Panc1 (cell line): Measurements from ENCODE around the gene GORAB. TPM values are rescaled to one million over a fixed set of nuclear protein-coding genes. Genes with fewer than 3 reads are reported as not detected.

Experiments used
- ATAC-seq: fragments of 200-7000 bp; cut with Tn5 transposase; 2 replicates; pipeline ENCODE4 v1.9.1; 2020; ENCODE audit warnings: mild to moderate bottlenecking, moderate library complexity
- BruUV-seq: library from RNA; stranded (reverse); fragments of 400-500 nt; replicated peaks from 2 replicates; lab custom pipeline; 2021; lab: Mats Ljungman, UMichigan
- CTCF ChIA-PET: fragments of 300-600 bp; sonication (Branson Sonifier 250); formaldehyde crosslinking; loops from one replicate; lab custom pipeline; 2022; ENCODE audit warnings: antibody characterized with exemption; lab: Charles Lee
- POLR2A ChIA-PET: fragments of 300-600 bp; sonication (Branson Sonifier 250); formaldehyde crosslinking; loops from one replicate; lab custom pipeline; 2022; ENCODE audit warnings: antibody characterized with exemption; lab: Charles Lee
- DNase-seq: peaks from one replicate; pipeline ENCODE4 v3.0.0-alpha.2; 2010; ENCODE audit warnings: low read depth, low spot score
- H3K27ac ChIP-seq: 2 replicates; pipeline ENCODE4 v1.5.1; 2011; ENCODE audit warnings: mild to moderate bottlenecking, low read length, inconsistent platforms
- H3K27me3 ChIP-seq: fragments of 200-500 bp; sonication (Bioruptor generic); 2 replicates; pipeline ENCODE4 v1.6.0; 2014; ENCODE audit warnings: low read length, inconsistent platforms; ENCODE audit not compliant: control insufficient read depth, insufficient read depth
- H3K36me3 ChIP-seq: fragments of 200-500 bp; sonication (Bioruptor generic); 2 replicates; pipeline ENCODE4 v1.5.1; 2014; ENCODE audit warnings: inconsistent platforms, mild to moderate bottlenecking, low read length, moderate library complexity; ENCODE audit not compliant: control insufficient read depth, insufficient read depth
- H3K4me1 ChIP-seq: 2 replicates; pipeline ENCODE4 v1.5.1; 2011; ENCODE audit warnings: inconsistent platforms, mild to moderate bottlenecking, low read length, moderate library complexity; ENCODE audit not compliant: control insufficient read depth, insufficient read depth
- H3K4me3 ChIP-seq, 2 experiments: 2 replicates each; pipeline ENCODE4 v1.5.1; 2011 to 2012; ENCODE audit warnings: low read depth in 2 of 2, low read length in 2 of 2, mild to moderate bottlenecking in 2 of 2, inconsistent platforms in 1 of 2, moderate library complexity in 1 of 2
- H3K9me3 ChIP-seq: fragments of 200-500 bp; sonication (Bioruptor generic); 2 replicates; pipeline ENCODE4 v1.5.1; 2014; ENCODE audit warnings: low read depth, mild to moderate bottlenecking, inconsistent platforms, low read length, moderate library complexity; ENCODE audit not compliant: control insufficient read depth, insufficient read depth
- POLR2AphosphoS5 ChIP-seq: IDR thresholded peaks from 2 replicates; pipeline ENCODE4 v1.6.1; 2012; ENCODE audit warnings: mild to moderate bottlenecking, low read depth, low read length, moderate library complexity
- SIN3A ChIP-seq: IDR thresholded peaks from 2 replicates; pipeline ENCODE4 v1.6.1; 2012; ENCODE audit warnings: low read depth, mild to moderate bottlenecking, low read length, moderate library complexity, borderline replicate concordance; ENCODE audit not compliant: insufficient read depth
- TCF7L2 ChIP-seq: IDR thresholded peaks from 2 replicates; pipeline ENCODE4 v1.6.1; 2011; ENCODE audit warnings: mild to moderate bottlenecking, low read depth, low read length, inconsistent platforms
- in situ Hi-C: cut with HindIII; loops from 2 replicates; pipeline ENCODE4 v1.10.0; 2016; ENCODE audit warnings: low sequenced_read_pairs, low pct_unique_long_range_greater_than_20kb
- intact Hi-C: fragments of 100-400 bp; cut with micrococcal nuclease; formaldehyde crosslinking; loops from one replicate; pipeline ENCODE4 v1.10.0; 2022; ENCODE audit not compliant: unreplicated experiment
- total RNA-seq: library from RNA; stranded (reverse); gene quantifications from one replicate; pipeline ENCODE4 v1.2.1, GENCODE V29; 2021; ENCODE audit not compliant: unreplicated experiment
- TF ChIP-seq, protein P1 (sequence below), 2 experiments: IDR thresholded peaks; 2 replicates each; pipeline ENCODE4 v1.6.1; 2011 to 2012; ENCODE audit warnings: low read depth in 2 of 2, control low read depth in 1 of 2, low read length in 1 of 2, mild to moderate bottlenecking in 1 of 2, moderate library complexity in 1 of 2; ENCODE audit not compliant: insufficient read depth in 1 of 2
- TF ChIP-seq, protein P2 (sequence below): fragments of 450-650 bp; IDR thresholded peaks from 2 replicates; pipeline ENCODE4 v1.5.1; 2017; ENCODE audit warnings: mild to moderate bottlenecking

GORAB gene
- total RNA-seq, 1 experiment from 2014 or later, result 8.1 TPM

DNA sequence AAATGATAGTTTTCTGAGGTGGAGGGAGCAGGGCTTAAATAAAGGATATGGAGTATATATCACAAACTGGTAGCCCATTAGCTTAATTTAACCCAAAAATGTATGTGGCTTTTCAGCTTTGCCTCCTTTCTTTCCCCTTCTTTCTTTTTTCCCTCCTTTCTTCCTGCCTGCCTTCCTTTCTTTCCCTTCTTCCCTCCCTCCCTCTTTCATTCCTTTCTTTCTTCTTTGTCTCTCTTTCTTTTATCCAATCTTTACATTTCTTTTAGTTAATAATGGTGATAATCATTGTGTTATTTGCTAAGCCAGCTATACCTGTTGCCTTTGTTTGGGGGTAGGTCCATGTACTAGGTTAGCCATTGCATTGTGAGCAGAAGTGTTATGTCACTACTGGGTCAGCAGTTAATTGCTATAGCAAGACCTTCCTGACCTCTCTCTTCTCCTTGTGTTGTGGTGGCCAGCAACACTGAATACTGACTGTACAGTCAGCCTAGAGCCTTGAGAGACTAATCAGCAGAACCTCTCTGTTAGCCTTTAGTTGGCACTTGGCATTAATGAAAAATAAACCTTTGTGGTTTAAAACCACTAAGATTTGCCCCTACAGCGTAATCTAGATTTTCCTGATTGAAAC lies 5.1 kb downstream of the GORAB start:
- Histone ChIP-seq H3K27me3 (no peaks in the 10 kb centered on the region), H3K4me1 (peaks cover 9% of the 10 kb centered on the region), H3K36me3 (peaks cover 18% of the 10 kb centered on the region; the same call in 1 of the 2 replicates), H3K9me3 (no peaks in the 10 kb centered on the region), H3K27ac (no peak overlapping the region), H3K4me3 (no peak overlapping the region)
- TF ChIP-seq POLR2AphosphoS5 (no peak), SIN3A (no peak), TCF7L2 (no peak)
- TF ChIP-seq, protein P1, sequence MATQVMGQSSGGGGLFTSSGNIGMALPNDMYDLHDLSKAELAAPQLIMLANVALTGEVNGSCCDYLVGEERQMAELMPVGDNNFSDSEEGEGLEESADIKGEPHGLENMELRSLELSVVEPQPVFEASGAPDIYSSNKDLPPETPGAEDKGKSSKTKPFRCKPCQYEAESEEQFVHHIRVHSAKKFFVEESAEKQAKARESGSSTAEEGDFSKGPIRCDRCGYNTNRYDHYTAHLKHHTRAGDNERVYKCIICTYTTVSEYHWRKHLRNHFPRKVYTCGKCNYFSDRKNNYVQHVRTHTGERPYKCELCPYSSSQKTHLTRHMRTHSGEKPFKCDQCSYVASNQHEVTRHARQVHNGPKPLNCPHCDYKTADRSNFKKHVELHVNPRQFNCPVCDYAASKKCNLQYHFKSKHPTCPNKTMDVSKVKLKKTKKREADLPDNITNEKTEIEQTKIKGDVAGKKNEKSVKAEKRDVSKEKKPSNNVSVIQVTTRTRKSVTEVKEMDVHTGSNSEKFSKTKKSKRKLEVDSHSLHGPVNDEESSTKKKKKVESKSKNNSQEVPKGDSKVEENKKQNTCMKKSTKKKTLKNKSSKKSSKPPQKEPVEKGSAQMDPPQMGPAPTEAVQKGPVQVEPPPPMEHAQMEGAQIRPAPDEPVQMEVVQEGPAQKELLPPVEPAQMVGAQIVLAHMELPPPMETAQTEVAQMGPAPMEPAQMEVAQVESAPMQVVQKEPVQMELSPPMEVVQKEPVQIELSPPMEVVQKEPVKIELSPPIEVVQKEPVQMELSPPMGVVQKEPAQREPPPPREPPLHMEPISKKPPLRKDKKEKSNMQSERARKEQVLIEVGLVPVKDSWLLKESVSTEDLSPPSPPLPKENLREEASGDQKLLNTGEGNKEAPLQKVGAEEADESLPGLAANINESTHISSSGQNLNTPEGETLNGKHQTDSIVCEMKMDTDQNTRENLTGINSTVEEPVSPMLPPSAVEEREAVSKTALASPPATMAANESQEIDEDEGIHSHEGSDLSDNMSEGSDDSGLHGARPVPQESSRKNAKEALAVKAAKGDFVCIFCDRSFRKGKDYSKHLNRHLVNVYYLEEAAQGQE (IDR thresholded peaks at IDR 0.05; ENCODE audit: insufficient read depth in 1 of 2, low read depth in 2 of 2, low read length in 1 of 2), result no peak
- TF ChIP-seq, protein P2, sequence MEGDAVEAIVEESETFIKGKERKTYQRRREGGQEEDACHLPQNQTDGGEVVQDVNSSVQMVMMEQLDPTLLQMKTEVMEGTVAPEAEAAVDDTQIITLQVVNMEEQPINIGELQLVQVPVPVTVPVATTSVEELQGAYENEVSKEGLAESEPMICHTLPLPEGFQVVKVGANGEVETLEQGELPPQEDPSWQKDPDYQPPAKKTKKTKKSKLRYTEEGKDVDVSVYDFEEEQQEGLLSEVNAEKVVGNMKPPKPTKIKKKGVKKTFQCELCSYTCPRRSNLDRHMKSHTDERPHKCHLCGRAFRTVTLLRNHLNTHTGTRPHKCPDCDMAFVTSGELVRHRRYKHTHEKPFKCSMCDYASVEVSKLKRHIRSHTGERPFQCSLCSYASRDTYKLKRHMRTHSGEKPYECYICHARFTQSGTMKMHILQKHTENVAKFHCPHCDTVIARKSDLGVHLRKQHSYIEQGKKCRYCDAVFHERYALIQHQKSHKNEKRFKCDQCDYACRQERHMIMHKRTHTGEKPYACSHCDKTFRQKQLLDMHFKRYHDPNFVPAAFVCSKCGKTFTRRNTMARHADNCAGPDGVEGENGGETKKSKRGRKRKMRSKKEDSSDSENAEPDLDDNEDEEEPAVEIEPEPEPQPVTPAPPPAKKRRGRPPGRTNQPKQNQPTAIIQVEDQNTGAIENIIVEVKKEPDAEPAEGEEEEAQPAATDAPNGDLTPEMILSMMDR, result no peak
- BruUV-seq, result no TSS peak
- DNase-seq (no peak), ATAC-seq (no peak)
- intact Hi-C loops, result no loop called here
- CTCF ChIA-PET, result no interaction called here
- POLR2A ChIA-PET, result no interaction called here
- in situ Hi-C loops, result no loop called here

GRCh38 chr1:170537798-170538503 lies 6.0 kb downstream of the GORAB start:
- no TSS peak for BruUV-seq
- Histone ChIP-seq H3K36me3 (peaks cover 26% of the 10 kb centered on the region), H3K4me1 (peaks cover 9% of the 10 kb centered on the region), H3K27ac (no peak overlapping the region), H3K27me3 (no peaks in the 10 kb centered on the region), H3K9me3 (no peaks in the 10 kb centered on the region), H3K4me3 (no peak overlapping the region)
- ATAC-seq (no peak), DNase-seq (no peak)
- POLR2A ChIA-PET, result no interaction called here
- TF ChIP-seq SIN3A, result no peak
- no peak for TF ChIP-seq TCF7L2
- no peak for TF ChIP-seq POLR2AphosphoS5
- TF ChIP-seq, protein P2, result no peak
- TF ChIP-seq, protein P1 (IDR thresholded peaks at IDR 0.05; ENCODE audit: insufficient read depth in 1 of 2, low read depth in 2 of 2, low read length in 1 of 2), result no peak
- in situ Hi-C loops, result no loop called here
- intact Hi-C loops, result no loop called here
- CTCF ChIA-PET, result no interaction called here
